H1 (cell line): ENCODE measurements around the gene SEMA3D. TPM values are rescaled to one million over a fixed set of nuclear protein-coding genes. Genes with fewer than 3 reads are reported as not detected.

Experiments used
- CTCF ChIA-PET: fragments of 300-600 bp; sonication (Branson Sonifier 250); formaldehyde crosslinking; loops from one replicate; lab custom pipeline; 2021; ENCODE audit not compliant: partially characterized antibody; lab: Charles Lee
- POLR2A ChIA-PET: fragments of 300-600 bp; sonication (Branson Sonifier 250); formaldehyde crosslinking; loops from one replicate; lab custom pipeline; 2021; ENCODE audit warnings: inconsistent platforms; ENCODE audit not compliant: partially characterized antibody; lab: Charles Lee
- DNase-seq, 2 experiments: peaks; one replicate each; pipeline versions ENCODE4 v3.0.0 to v3.0.0-alpha.2; 2010 to 2022; ENCODE audit warnings: low spot score in 2 of 2, low read depth in 1 of 2, mixed read lengths in 1 of 2
- FAIRE-seq: peaks from 2 replicates; lab custom pipeline; 2011; peaks lifted over from hg19 to GRCh38; lab: Jason Lieb, UNC
- H2AFZ ChIP-seq: 2 replicates; pipeline ENCODE4 v1.8.1; 2012; ENCODE audit warnings: low read length, inconsistent platforms
- H2AK5ac ChIP-seq: 2 replicates; pipeline ENCODE4 v1.6.1; 2013; ENCODE audit warnings: low read depth, low read length
- H2BK120ac ChIP-seq: replicated peaks from 2 replicates; pipeline ENCODE3; 2013; ENCODE audit warnings: low read depth, low read length, inconsistent platforms
- H2BK12ac ChIP-seq: 2 replicates; pipeline ENCODE4 v1.6.1; 2013; ENCODE audit warnings: low read depth, low read length
- H2BK15ac ChIP-seq: 2 replicates; pipeline ENCODE4 v1.6.1; 2013; ENCODE audit warnings: low read length
- H2BK20ac ChIP-seq: 2 replicates; pipeline ENCODE4 v1.6.1; 2013; ENCODE audit warnings: low read length
- H2BK5ac ChIP-seq: 2 replicates; pipeline ENCODE4 v1.6.1; 2013; ENCODE audit warnings: low read depth, low read length
- H3K14ac ChIP-seq: 2 replicates; pipeline ENCODE4 v1.6.1; 2013; ENCODE audit warnings: inconsistent platforms; ENCODE audit not compliant: insufficient read length
- H3K18ac ChIP-seq: 2 replicates; pipeline ENCODE4 v1.6.1; 2013; ENCODE audit warnings: low read length; ENCODE audit errors: extremely low read depth
- H3K23ac ChIP-seq: 2 replicates; pipeline ENCODE4 v1.6.1; 2013; ENCODE audit warnings: inconsistent platforms; ENCODE audit not compliant: insufficient read length
- H3K23me2 ChIP-seq: 2 replicates; pipeline ENCODE4 v1.6.1; 2013; ENCODE audit warnings: low read depth, low read length
- H3K27ac ChIP-seq: 2 replicates; pipeline ENCODE4 v1.6.1; 2011; ENCODE audit warnings: low read depth, low read length, inconsistent platforms
- H3K27me3 ChIP-seq, 4 experiments: replicated peaks in 1 of 4; 1 replicate in 1 of 4; 2 replicates in 3 of 4; pipeline versions ENCODE4 v1.6.1 to v1.8.1; 2011 to 2013; ENCODE audit warnings: low read length in 3 of 4, mild to moderate bottlenecking in 3 of 4, inconsistent platforms in 2 of 4, mixed read lengths in 2 of 4, moderate library complexity in 1 of 4; ENCODE audit not compliant: control insufficient read depth in 3 of 4, insufficient read depth in 3 of 4; ENCODE audit errors: extremely low read depth in 1 of 4
- H3K36me3 ChIP-seq, 4 experiments: 2 replicates each; pipeline versions ENCODE4 v1.6.1 to v1.8.1; 2011 to 2013; ENCODE audit warnings: mild to moderate bottlenecking in 4 of 4, low read length in 3 of 4, moderate library complexity in 2 of 4, control low read depth in 1 of 4, inconsistent platforms in 1 of 4; ENCODE audit not compliant: insufficient read depth in 4 of 4, control insufficient read depth in 2 of 4
- H3K4ac ChIP-seq: replicated peaks from 2 replicates; pipeline ENCODE3; 2013; ENCODE audit warnings: low read length, low read depth, mixed read lengths, inconsistent platforms; ENCODE audit not compliant: insufficient read length
- H3K4me1 ChIP-seq, 4 experiments: replicated peaks in 1 of 4; 1 replicate in 1 of 4; 2 replicates in 3 of 4; pipeline versions ENCODE4 v1.6.1 to v1.8.1; 2011 to 2013; ENCODE audit warnings: low read length in 3 of 4, inconsistent platforms in 2 of 4, mixed read lengths in 1 of 4; ENCODE audit not compliant: insufficient read depth in 4 of 4, control insufficient read depth in 3 of 4
- H3K4me2 ChIP-seq, 2 experiments: 2 replicates each; pipeline versions ENCODE4 v1.6.1 to v1.8.1; 2011 to 2013; ENCODE audit warnings: low read depth in 2 of 2, low read length in 2 of 2, control low read depth in 1 of 2, inconsistent platforms in 1 of 2, mild to moderate bottlenecking in 1 of 2; ENCODE audit not compliant: insufficient read depth in 1 of 2
- H3K4me3 ChIP-seq, 4 experiments: fragments of 200-600, 300-600 bp in 1 of 4; sonication (generic), shearing (Covaris generic), sonication (Bioruptor Twin) in 1 of 4; 2 replicates each; pipeline versions ENCODE4 v1.5.1 to v1.8.1; 2011 to 2016; ENCODE audit warnings: low read length in 4 of 4, low read depth in 3 of 4, control low read depth in 2 of 4, inconsistent platforms in 2 of 4, mild to moderate bottlenecking in 2 of 4, mixed read lengths in 1 of 4, moderate library complexity in 1 of 4; ENCODE audit not compliant: insufficient read depth in 2 of 4; ENCODE audit errors: extremely low read depth in 1 of 4
- H3K56ac ChIP-seq: replicated peaks from 2 replicates; pipeline ENCODE3; 2013; ENCODE audit warnings: low read depth, mild to moderate bottlenecking, mixed read lengths, low read length, inconsistent platforms; ENCODE audit not compliant: insufficient read length
- H3K79me1 ChIP-seq: 2 replicates; pipeline ENCODE4 v1.6.1; 2013; ENCODE audit warnings: low read depth, low read length, control low read depth
- H3K79me2 ChIP-seq, 2 experiments: 2 replicates each; pipeline versions ENCODE4 v1.6.1 to v1.8.1; 2012 to 2013; ENCODE audit warnings: low read length in 2 of 2, mild to moderate bottlenecking in 2 of 2, inconsistent platforms in 1 of 2; ENCODE audit not compliant: insufficient read depth in 2 of 2, control insufficient read depth in 1 of 2
- H3K9ac ChIP-seq, 4 experiments: replicated peaks in 1 of 4; 1 replicate in 1 of 4; 2 replicates in 3 of 4; pipeline versions ENCODE4 v1.6.1 to v1.8.1; 2011 to 2013; ENCODE audit warnings: low read depth in 3 of 4, low read length in 3 of 4, control low read depth in 2 of 4, mild to moderate bottlenecking in 2 of 4, moderate library complexity in 2 of 4, inconsistent platforms in 1 of 4; ENCODE audit errors: extremely low read depth in 1 of 4
- H3K9me3 ChIP-seq, 2 experiments: 2 replicates each; pipeline versions ENCODE4 v1.6.1 to v1.8.1; 2012 to 2013; ENCODE audit warnings: mild to moderate bottlenecking in 2 of 2, moderate library complexity in 2 of 2, control low read depth in 1 of 2, inconsistent platforms in 1 of 2, low read depth in 1 of 2, low read length in 1 of 2, mixed read lengths in 1 of 2; ENCODE audit not compliant: insufficient read depth in 2 of 2
- H4K20me1 ChIP-seq, 2 experiments: replicated peaks in 1 of 2; 2 replicates each; pipeline versions ENCODE3 to v1.8.1; 2011 to 2013; ENCODE audit warnings: inconsistent platforms in 2 of 2, low read length in 2 of 2, mild to moderate bottlenecking in 1 of 2; ENCODE audit not compliant: insufficient read depth in 2 of 2, control insufficient read depth in 1 of 2
- H4K5ac ChIP-seq: 2 replicates; pipeline ENCODE4 v1.6.1; 2013; ENCODE audit warnings: low read length, low read depth, mixed read lengths, inconsistent platforms; ENCODE audit not compliant: insufficient read length
- H4K8ac ChIP-seq: 2 replicates; pipeline ENCODE4 v1.8.0; 2013; ENCODE audit warnings: mild to moderate bottlenecking, moderate library complexity, low read length, inconsistent platforms; ENCODE audit not compliant: insufficient read depth; ENCODE audit errors: extremely low read depth
- H4K91ac ChIP-seq: replicated peaks from 2 replicates; pipeline ENCODE3; 2013; ENCODE audit warnings: low read length, mixed read lengths, inconsistent platforms; ENCODE audit not compliant: insufficient read length
- CBX5 ChIP-seq: fragments of 300-800, 300-1000 bp; sonication (generic); IDR thresholded peaks from 2 replicates; pipeline ENCODE4 v1.7.1; 2016; ENCODE audit warnings: antibody characterized with exemption, low read length, low read depth
- CHD1 ChIP-seq: IDR thresholded peaks from 2 replicates; pipeline ENCODE4 v1.6.1; 2012; ENCODE audit warnings: low read depth, low read length, improper control_type of control experiment
- EGR1 ChIP-seq: IDR thresholded peaks from 2 replicates; pipeline ENCODE4 v1.6.1; 2011; ENCODE audit warnings: low read depth, low read length, borderline replicate concordance
- KDM5A ChIP-seq: fragments of 200-600 bp; IDR thresholded peaks from 2 replicates; pipeline ENCODE4 v1.7.1; 2012; ENCODE audit warnings: mild to moderate bottlenecking, low read length, inconsistent platforms, mixed read lengths
- RBBP5 ChIP-seq: IDR thresholded peaks from 2 replicates; pipeline ENCODE4 v1.7.1; 2012; ENCODE audit warnings: low read depth, mild to moderate bottlenecking, inconsistent platforms, low read length, moderate library complexity, borderline replicate concordance
- SIRT6 ChIP-seq: IDR thresholded peaks from one replicate; pipeline ENCODE4 v1.7.1; 2012; ENCODE audit warnings: low read length, inconsistent platforms
- SUZ12 ChIP-seq: fragments of 200-600 bp; sonication (generic); IDR thresholded peaks from 2 replicates; pipeline ENCODE4 v1.6.1; 2012; ENCODE audit warnings: mild to moderate bottlenecking, inconsistent platforms, low read length, moderate library complexity, mixed read lengths
- TAF1 ChIP-seq: IDR thresholded peaks from 2 replicates; pipeline ENCODE4 v1.6.1; 2011; ENCODE audit warnings: mild to moderate bottlenecking, low read depth, low read length
- TAF7 ChIP-seq: optimal IDR thresholded peaks from 2 replicates; pipeline ENCODE3; 2011; ENCODE audit warnings: low read depth, mild to moderate bottlenecking, inconsistent platforms, low read length, moderate library complexity, borderline replicate concordance
- YY1 ChIP-seq: IDR thresholded peaks from 2 replicates; pipeline ENCODE4 v1.6.1; 2011; ENCODE audit warnings: low read depth, mild to moderate bottlenecking, low read length
- WGBS, 2 experiments: shearing (Covaris generic) in 1 of 2; methylation state at CpG; one replicate each; pipeline versions ENCODE4 v1.1.6 to v1.1.7; 2013 to 2015; ENCODE audit warnings: low lambda C conversion rate in 2 of 2, mixed read lengths in 2 of 2, inconsistent platforms in 1 of 2, low coverage in 1 of 2, missing lambda C conversion rate in 1 of 2; ENCODE audit not compliant: insufficient replicate concordance in 2 of 2, insufficient coverage in 1 of 2, insufficient read length in 1 of 2; ENCODE audit errors: extremely low coverage in 1 of 2, missing lambda C conversion rate in 1 of 2; 5-methylcytosine and 5-hydroxymethylcytosine counted together
- polyA plus RNA-seq, 7 experiments: library from polyadenylated mRNA; depleted of rRNA in 3 of 7; stranded (reverse) in 5 of 7; unstranded in 2 of 7; fragments of >200 nt in 5 of 7; fragments of 200-250 nt in 2 of 7; gene quantifications; 1 replicate in 5 of 7; 2 replicates in 1 of 7; 4 replicates in 1 of 7; pipeline versions ENCODE4 v1.2.1 to v1.2.3, GENCODE V29; 2011 to 2013; ENCODE audit warnings: missing spikeins in 2 of 7, mixed read lengths in 2 of 7
- total RNA-seq: library from RNA; stranded (reverse); fragmentation: NEBNext Ultra II Directional; extraction: Animal tissue kit (Norgen Biotek cat#: 25700); gene quantifications from 2 replicates; pipeline ENCODE4 v1.2.1, GENCODE V29; 2021
- TF ChIP-seq, protein P1 (sequence below): IDR thresholded peaks from 2 replicates; pipeline ENCODE4 v1.6.1; 2012; ENCODE audit warnings: inconsistent platforms
- TF ChIP-seq, protein P2 (sequence below), 3 experiments: IDR thresholded peaks; 1 replicate in 2 of 3; 2 replicates in 1 of 3; pipeline versions ENCODE4 v1.5.1 to v1.6.1; 2011; ENCODE audit warnings: low read length in 3 of 3, mild to moderate bottlenecking in 3 of 3, inconsistent platforms in 2 of 3, low read depth in 1 of 3, moderate library complexity in 1 of 3; ENCODE audit not compliant: insufficient read depth in 1 of 3; ENCODE audit errors: control extremely low read depth in 1 of 3

The SEMA3D gene
- total and polyA plus RNA-seq, 2 of the 8 experiments (the other 6 are each of a cell fraction or from before 2014, with no cell fraction given): 1.6 to 3.5 TPM

DNA sequence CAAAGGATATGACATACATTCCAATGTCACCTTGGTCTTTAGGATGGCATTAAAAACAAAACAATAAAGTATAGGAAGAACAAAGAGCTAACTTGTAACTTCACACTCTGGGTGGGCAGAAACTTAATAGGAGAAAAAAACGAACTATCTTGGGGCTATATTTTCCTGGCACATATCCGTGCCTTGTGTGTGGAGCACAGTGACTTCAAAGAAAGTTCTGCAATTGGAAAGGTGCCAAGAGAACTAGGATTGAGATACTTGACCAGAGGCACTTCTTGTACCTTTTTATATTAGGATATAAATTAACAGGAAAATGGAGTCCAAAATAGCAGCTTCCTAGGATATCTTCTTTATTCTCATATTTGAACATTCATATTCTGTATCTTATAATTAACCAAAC, 148.4 kb downstream of the SEMA3D start:
- Histone ChIP-seq H2BK20ac (no peak overlapping the region), H3K9me3 (no peaks in the 10 kb centered on the region), H2BK12ac (no peak overlapping the region), H3K36me3 (no peaks in the 10 kb centered on the region), H3K18ac (no peak overlapping the region), H2AFZ (no peak overlapping the region), H3K23me2 (no peaks in the 10 kb centered on the region), H2BK120ac (no peak overlapping the region), H3K56ac (no peak overlapping the region), H2AK5ac (no peak overlapping the region), H3K4ac (no peak overlapping the region), H3K4me3 (no peak overlapping the region), H4K20me1 (no peaks in the 10 kb centered on the region), H3K27ac (no peak overlapping the region), H3K27me3 (no peaks in the 10 kb centered on the region), H3K79me2 (no peaks in the 10 kb centered on the region), H4K91ac (no peak overlapping the region), H3K79me1 (no peaks in the 10 kb centered on the region), H3K4me1 (no peaks in the 10 kb centered on the region), H3K23ac (no peak overlapping the region), H2BK5ac (no peak overlapping the region), H4K5ac (no peak overlapping the region), H3K9ac (no peak overlapping the region), H4K8ac (no peak overlapping the region), H2BK15ac (no peak overlapping the region), H3K4me2 (no peak overlapping the region), H3K14ac (no peak overlapping the region)
- 83% methylated on average over 2 of the region's 2 CpGs; no CpG with 5 or more reads in 1 of the 2 experiments for WGBS, 2 experiments
- no peak for FAIRE-seq
- POLR2A ChIA-PET: no interaction called here
- DNase-seq: no peak
- CTCF ChIA-PET: interaction anchor here (0.6 to 6.5 kb wide), 2 partner anchors 446 to 516 kb away, joined by 4 to 48 read pairs; no protein-coding TSS in a partner anchor
- no peak for TF ChIP-seq KDM5A
- TF ChIP-seq TAF7: no peak
- no peak for TF ChIP-seq CHD1
- TF ChIP-seq TAF1: no peak
- TF ChIP-seq, protein P1, sequence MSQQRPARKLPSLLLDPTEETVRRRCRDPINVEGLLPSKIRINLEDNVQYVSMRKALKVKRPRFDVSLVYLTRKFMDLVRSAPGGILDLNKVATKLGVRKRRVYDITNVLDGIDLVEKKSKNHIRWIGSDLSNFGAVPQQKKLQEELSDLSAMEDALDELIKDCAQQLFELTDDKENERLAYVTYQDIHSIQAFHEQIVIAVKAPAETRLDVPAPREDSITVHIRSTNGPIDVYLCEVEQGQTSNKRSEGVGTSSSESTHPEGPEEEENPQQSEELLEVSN: no peak
- no peak for TF ChIP-seq YY1
- no peak for TF ChIP-seq SUZ12
- TF ChIP-seq, protein P2, sequence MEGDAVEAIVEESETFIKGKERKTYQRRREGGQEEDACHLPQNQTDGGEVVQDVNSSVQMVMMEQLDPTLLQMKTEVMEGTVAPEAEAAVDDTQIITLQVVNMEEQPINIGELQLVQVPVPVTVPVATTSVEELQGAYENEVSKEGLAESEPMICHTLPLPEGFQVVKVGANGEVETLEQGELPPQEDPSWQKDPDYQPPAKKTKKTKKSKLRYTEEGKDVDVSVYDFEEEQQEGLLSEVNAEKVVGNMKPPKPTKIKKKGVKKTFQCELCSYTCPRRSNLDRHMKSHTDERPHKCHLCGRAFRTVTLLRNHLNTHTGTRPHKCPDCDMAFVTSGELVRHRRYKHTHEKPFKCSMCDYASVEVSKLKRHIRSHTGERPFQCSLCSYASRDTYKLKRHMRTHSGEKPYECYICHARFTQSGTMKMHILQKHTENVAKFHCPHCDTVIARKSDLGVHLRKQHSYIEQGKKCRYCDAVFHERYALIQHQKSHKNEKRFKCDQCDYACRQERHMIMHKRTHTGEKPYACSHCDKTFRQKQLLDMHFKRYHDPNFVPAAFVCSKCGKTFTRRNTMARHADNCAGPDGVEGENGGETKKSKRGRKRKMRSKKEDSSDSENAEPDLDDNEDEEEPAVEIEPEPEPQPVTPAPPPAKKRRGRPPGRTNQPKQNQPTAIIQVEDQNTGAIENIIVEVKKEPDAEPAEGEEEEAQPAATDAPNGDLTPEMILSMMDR (IDR thresholded peaks at IDR 0.05; ENCODE audit: control extremely low read depth in 1 of 3, insufficient read depth in 1 of 3, low read depth in 1 of 3, low read length in 3 of 3): no peak
- TF ChIP-seq EGR1: no peak
- no peak for TF ChIP-seq CBX5
- no peak for TF ChIP-seq RBBP5
- no peak for TF ChIP-seq SIRT6
